GM06990 (cell line): ENCODE results near the gene SORL1.

Source experiments
- DNase-seq: peaks from one replicate; pipeline ENCODE4 v3.0.0-alpha.2; 2011; ENCODE audit not compliant: insufficient read length; ENCODE audit errors: extremely low read depth
- H3K27me3 ChIP-seq: replicated peaks from 2 replicates; pipeline ENCODE4 v1.6.0; 2011; ENCODE audit warnings: low read length; ENCODE audit not compliant: control insufficient read depth, insufficient read depth
- H3K36me3 ChIP-seq: 2 replicates; pipeline ENCODE4 v1.5.1; 2011; ENCODE audit warnings: low read length; ENCODE audit not compliant: control insufficient read depth, insufficient read depth
- H3K4me3 ChIP-seq: replicated peaks from 2 replicates; pipeline ENCODE4 v1.5.1; 2011; ENCODE audit warnings: low read depth, mild to moderate bottlenecking, control low read depth, low read length
- CTCF ChIP-seq: IDR thresholded peaks from 2 replicates; pipeline ENCODE4 v1.5.1; 2011; ENCODE audit warnings: low read length, control low read depth, mild to moderate bottlenecking, inconsistent platforms; ENCODE audit not compliant: insufficient read depth, poor library complexity, severe bottlenecking

SORL1 gene

GRCh38 chr11:121595717-121596161, 143.6 kb downstream of the SORL1 start:
- Histone ChIP-seq H3K36me3 (peaks cover 31% of the 10 kb centered on the region), H3K4me3 (no peak overlapping the region), H3K27me3 (no peaks in the 10 kb centered on the region)
- DNase-seq, result no peak
- TF ChIP-seq CTCF, result no peak

GRCh38 chr11:121596195-121597155, 144.4 kb downstream of the SORL1 start:
- H3K27me3 ChIP-seq, result no peaks in the 10 kb centered on the region
- DNase-seq, result no peak
- H3K4me3 ChIP-seq, result no peak overlapping the region
- peaks cover 27% of the 10 kb centered on the region for H3K36me3 ChIP-seq
- no peak for TF ChIP-seq CTCF

- no peaks in the 10 kb centered on the region for H3K27me3 ChIP-seq
- no peak for TF ChIP-seq CTCF
- no peak for DNase-seq
- no peak overlapping the region for H3K4me3 ChIP-seq
- peaks cover 34% of the 10 kb centered on the region for H3K36me3 ChIP-seq
Measured at GRCh38 chr11:121603316-121603715, 151.2 kb downstream of the SORL1 start.

GRCh38 chr11:121604152-121604551, 152.0 kb downstream of the SORL1 start:
- H3K4me3 ChIP-seq, result no peak overlapping the region
- DNase-seq, result no peak
- H3K27me3 ChIP-seq, result no peaks in the 10 kb centered on the region
- TF ChIP-seq CTCF, result no peak
- peaks cover 37% of the 10 kb centered on the region for H3K36me3 ChIP-seq

GRCh38 chr11:121606354-121606753, 154.2 kb downstream of the SORL1 start:
- Histone ChIP-seq H3K36me3 (peaks cover 46% of the 10 kb centered on the region), H3K4me3 (no peak overlapping the region), H3K27me3 (no peaks in the 10 kb centered on the region)
- DNase-seq, result no peak
- TF ChIP-seq CTCF, result no peak
